OCI-LY3 (cell line): ENCODE results near the gene SPIRE1.

Experiments
- EZH2phosphoT487 ChIP-seq: fragments of 200-600 bp; shearing (Covaris generic); IDR thresholded peaks from 2 replicates; pipeline ENCODE4 v1.6.1; 2018; ENCODE audit warnings: antibody characterized with exemption, mixed run types, low read depth
- TF ChIP-seq, protein P1 (sequence below): fragments of 200-600, 300-600 bp; sonication (generic); IDR thresholded peaks from 2 replicates; pipeline ENCODE4 v1.5.1; 2014; ENCODE audit warnings: antibody characterized with exemption, low read length, low read depth

DNA sequence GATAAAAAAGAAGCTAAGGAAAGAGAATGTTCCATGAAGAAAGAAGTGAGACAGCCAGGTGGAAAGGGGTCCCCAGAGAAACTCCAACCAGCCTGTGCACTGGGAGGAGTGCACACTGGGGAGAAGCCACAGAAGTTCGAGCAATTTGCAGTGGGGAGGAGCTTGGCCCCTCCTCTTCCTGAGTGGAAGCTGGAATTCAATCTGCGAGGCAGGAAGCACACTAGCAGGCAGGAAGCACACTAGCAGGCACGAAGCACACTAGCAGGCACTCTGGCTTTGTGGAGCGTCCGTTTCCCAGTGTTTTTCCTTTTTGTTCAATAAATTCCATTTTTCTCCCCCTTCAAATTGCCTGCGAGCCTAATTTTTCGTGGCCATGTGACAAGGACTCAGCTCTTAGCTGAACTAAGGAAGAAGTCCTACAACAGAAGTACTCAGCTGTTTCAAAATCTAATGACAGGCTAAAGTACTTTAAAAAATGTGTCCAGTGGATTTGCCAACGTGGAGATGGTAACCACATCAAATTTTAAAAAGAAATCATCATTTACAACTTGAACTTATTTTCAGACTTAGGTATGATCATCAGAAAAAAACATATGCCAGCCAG is 21.4 kb upstream of the SPIRE1 start:
- TF ChIP-seq, protein P1, sequence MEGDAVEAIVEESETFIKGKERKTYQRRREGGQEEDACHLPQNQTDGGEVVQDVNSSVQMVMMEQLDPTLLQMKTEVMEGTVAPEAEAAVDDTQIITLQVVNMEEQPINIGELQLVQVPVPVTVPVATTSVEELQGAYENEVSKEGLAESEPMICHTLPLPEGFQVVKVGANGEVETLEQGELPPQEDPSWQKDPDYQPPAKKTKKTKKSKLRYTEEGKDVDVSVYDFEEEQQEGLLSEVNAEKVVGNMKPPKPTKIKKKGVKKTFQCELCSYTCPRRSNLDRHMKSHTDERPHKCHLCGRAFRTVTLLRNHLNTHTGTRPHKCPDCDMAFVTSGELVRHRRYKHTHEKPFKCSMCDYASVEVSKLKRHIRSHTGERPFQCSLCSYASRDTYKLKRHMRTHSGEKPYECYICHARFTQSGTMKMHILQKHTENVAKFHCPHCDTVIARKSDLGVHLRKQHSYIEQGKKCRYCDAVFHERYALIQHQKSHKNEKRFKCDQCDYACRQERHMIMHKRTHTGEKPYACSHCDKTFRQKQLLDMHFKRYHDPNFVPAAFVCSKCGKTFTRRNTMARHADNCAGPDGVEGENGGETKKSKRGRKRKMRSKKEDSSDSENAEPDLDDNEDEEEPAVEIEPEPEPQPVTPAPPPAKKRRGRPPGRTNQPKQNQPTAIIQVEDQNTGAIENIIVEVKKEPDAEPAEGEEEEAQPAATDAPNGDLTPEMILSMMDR, result no peak
- TF ChIP-seq EZH2phosphoT487, result no peak
